Measurements from ENCODE around the gene TOPORS.
A peak's percentile ranks its signal among the peaks of the same experiment; 100 is the strongest.
"Not testable (repeated sequence)": the region's sequence is repeated elsewhere in the genome, so short reads cannot be mapped to it uniquely, and the experiment has no call there.

The TOPORS gene

GRCh38 chr9:32552172-32552872, at the start of gene TOPORS, which contains the start of gene SMIM27:
TOPORS (minus strand) TSS chr9:32552586; CDS start chr9:32552436, 150 bp downstream.
SMIM27 (plus strand) TSS chr9:32552327; CDS start chr9:32552435, 108 bp downstream.
- peak; percentile 41 for FAIRE-seq

- not testable (repeated sequence) for FAIRE-seq
These were observed 46.6 kb upstream of the TOPORS start for GRCh38 chr9:32599021-32599420.

- no peak for FAIRE-seq
These were observed 44.5 kb upstream of the TOPORS start for GRCh38 chr9:32596936-32597335.

GRCh38 chr9:32596096-32596865, 43.9 kb upstream of the TOPORS start:
- FAIRE-seq: no peak

GRCh38 chr9:32590898-32591297, 38.5 kb upstream of the TOPORS start:
- FAIRE-seq: no peak

GRCh38 chr9:32590476-32590875, 38.1 kb upstream of the TOPORS start:
- no peak for FAIRE-seq

GRCh38 chr9:32589083-32589723, 36.8 kb upstream of the TOPORS start:
- peak; percentile 94 for FAIRE-seq

GRCh38 chr9:32587901-32588300, 35.5 kb upstream of the TOPORS start:
- no peak for FAIRE-seq

- FAIRE-seq: no peak
These were observed 32.4 kb upstream of the TOPORS start for GRCh38 chr9:32584784-32585183.

- FAIRE-seq: peak; percentile 3
These were observed 29.2 kb upstream of the TOPORS start for GRCh38 chr9:32581512-32582143.

GRCh38 chr9:32580631-32581300, 28.4 kb upstream of the TOPORS start:
- FAIRE-seq: no peak

- peak; percentile 83 for FAIRE-seq
These were observed 27.4 kb upstream of the TOPORS start for GRCh38 chr9:32579706-32580331.

GRCh38 chr9:32578976-32579375, 26.6 kb upstream of the TOPORS start:
- no peak for FAIRE-seq

GRCh38 chr9:32577316-32577715, 24.9 kb upstream of the TOPORS start:
- FAIRE-seq: no peak

- peak; percentile 16 for FAIRE-seq
These were observed 22.5 kb upstream of the TOPORS start for GRCh38 chr9:32574858-32575257.

GRCh38 chr9:32573821-32574220, 21.4 kb upstream of the TOPORS start:
- no peak for FAIRE-seq

GRCh38 chr9:32572900-32573523, 20.6 kb upstream of the TOPORS start, which contains the start of gene NDUFB6:
NDUFB6 (minus strand) TSS chr9:32573159; CDS start chr9:32573060, 99 bp downstream.
- peak; percentile 76 for FAIRE-seq

GRCh38 chr9:32571969-32572899, 19.8 kb upstream of the TOPORS start:
- peak; percentile 64 for FAIRE-seq

GRCh38 chr9:32570262-32570661, 17.9 kb upstream of the TOPORS start:
- no peak for FAIRE-seq

GRCh38 chr9:32566770-32567169, 14.4 kb upstream of the TOPORS start:
- no peak for FAIRE-seq

All from A204.1 (cell line).